SU-DHL-6 (cell line): ENCODE data around the gene RELN.

Experiments
- H2AFZ ChIP-seq: fragments of 200-600 bp; sonication (generic); 2 replicates; pipeline ENCODE4 v1.6.1; 2014; ENCODE audit warnings: low read depth, mild to moderate bottlenecking, moderate library complexity, mixed read lengths, antibody characterized with exemption, low read length; ENCODE audit not compliant: severe bottlenecking
- H3F3A ChIP-seq: fragments of 200-600 bp; shearing (Covaris generic); 2 replicates; pipeline ENCODE4 v1.6.0; 2016; ENCODE audit warnings: antibody characterized with exemption, mild to moderate bottlenecking; ENCODE audit not compliant: insufficient read depth
- H3K27ac ChIP-seq: fragments of 200-600 bp; sonication (generic); 2 replicates; pipeline ENCODE4 v1.5.1; 2016; ENCODE audit warnings: low read depth, mild to moderate bottlenecking, low read length, moderate library complexity, mixed read lengths
- H3K27me3 ChIP-seq: fragments of 200-600 bp; sonication (generic), shearing (Covaris generic); 2 replicates; pipeline ENCODE4 v1.6.0; 2014; ENCODE audit warnings: mild to moderate bottlenecking, low read length
- H3K36me3 ChIP-seq: fragments of 200-600 bp; sonication (generic); 2 replicates; pipeline ENCODE4 v1.6.1; 2014; ENCODE audit warnings: mild to moderate bottlenecking, low read length, mixed read lengths
- H3K4me2 ChIP-seq: fragments of 300-600, 200-600 bp; shearing (Covaris generic), sonication (generic); 2 replicates; pipeline ENCODE4 v1.6.0; 2014; ENCODE audit warnings: low read length, low read depth, mild to moderate bottlenecking; ENCODE audit not compliant: poor library complexity, severe bottlenecking
- H3K4me3 ChIP-seq: fragments of 200-600 bp; sonication (generic); 2 replicates; pipeline ENCODE4 v1.5.1; 2014; ENCODE audit warnings: antibody characterized with exemption, low read length, mild to moderate bottlenecking, mixed read lengths; ENCODE audit not compliant: insufficient read depth, poor library complexity, severe bottlenecking
- H3K79me2 ChIP-seq: fragments of 200-600 bp; sonication (generic); 2 replicates; pipeline ENCODE4 v1.6.1; 2014; ENCODE audit warnings: mild to moderate bottlenecking, low read length, moderate library complexity; ENCODE audit not compliant: insufficient read depth
- H3K9ac ChIP-seq: fragments of 200-600 bp; sonication (generic); 2 replicates; pipeline ENCODE4 v1.7.0; 2014; ENCODE audit warnings: mild to moderate bottlenecking, low read length
- H3K9me2 ChIP-seq: fragments of 200-600 bp; sonication (generic); replicated peaks from 2 replicates; pipeline ENCODE4 v1.6.1; 2014; ENCODE audit warnings: low read length; ENCODE audit not compliant: insufficient read depth
- H3K9me3 ChIP-seq: fragments of 200-600 bp; sonication (generic); 2 replicates; pipeline ENCODE4 v1.6.1; 2014; ENCODE audit warnings: low read length, mixed read lengths; ENCODE audit not compliant: insufficient read depth
- H4K20me1 ChIP-seq: fragments of 200-600 bp; sonication (generic); 2 replicates; pipeline ENCODE4 v1.6.1; 2014; ENCODE audit warnings: low read depth, mild to moderate bottlenecking, antibody characterized with exemption, low read length, moderate library complexity, mixed read lengths
- EZH2phosphoT487 ChIP-seq: fragments of 200-600 bp; sonication (generic), shearing (Covaris generic); conservative IDR thresholded peaks from 2 replicates; pipeline ENCODE4 v1.6.1; 2018; ENCODE audit warnings: mild to moderate bottlenecking, antibody characterized with exemption, low read length, moderate library complexity, mixed read lengths
- TF ChIP-seq, protein P1 (sequence below): fragments of 200-600 bp; sonication (generic); IDR thresholded peaks from one replicate; pipeline ENCODE4 v1.5.1; 2017; ENCODE audit warnings: antibody characterized with exemption, mild to moderate bottlenecking, low read length, moderate library complexity; ENCODE audit not compliant: insufficient read depth, poor library complexity, severe bottlenecking

Gene RELN

DNA sequence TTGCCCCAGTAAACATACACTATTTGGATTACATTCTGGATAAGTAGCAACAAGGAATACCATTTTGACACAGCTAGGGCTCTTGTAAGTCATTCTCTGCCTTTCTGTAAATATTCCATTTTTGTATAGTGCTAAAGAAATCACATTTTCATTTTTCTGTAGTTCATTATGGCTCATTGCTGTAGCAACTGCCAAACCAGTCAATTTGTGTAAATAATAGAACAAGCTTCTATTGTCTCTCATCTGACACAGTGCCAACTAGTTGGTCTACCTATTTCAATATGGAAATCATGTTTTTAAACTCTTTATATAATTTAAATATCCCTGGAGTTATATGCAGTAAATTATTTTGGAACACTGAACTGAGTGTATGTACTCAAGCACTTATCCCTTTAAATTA is 193.7 kb downstream of the RELN start:
- Histone ChIP-seq H3K9me3 (no peaks in the 10 kb centered on the region), H3K36me3 (no peaks in the 10 kb centered on the region), H2AFZ (no peak overlapping the region), H4K20me1 (no peaks in the 10 kb centered on the region), H3K27me3 (no peaks in the 10 kb centered on the region), H3K4me2 (no peak overlapping the region), H3K4me3 (no peak overlapping the region), H3K9ac (no peak overlapping the region), H3K79me2 (no peaks in the 10 kb centered on the region), H3K27ac (no peak overlapping the region), H3F3A (no peaks in the 10 kb centered on the region), H3K9me2 (no peaks in the 10 kb centered on the region)
- TF ChIP-seq, protein P1, sequence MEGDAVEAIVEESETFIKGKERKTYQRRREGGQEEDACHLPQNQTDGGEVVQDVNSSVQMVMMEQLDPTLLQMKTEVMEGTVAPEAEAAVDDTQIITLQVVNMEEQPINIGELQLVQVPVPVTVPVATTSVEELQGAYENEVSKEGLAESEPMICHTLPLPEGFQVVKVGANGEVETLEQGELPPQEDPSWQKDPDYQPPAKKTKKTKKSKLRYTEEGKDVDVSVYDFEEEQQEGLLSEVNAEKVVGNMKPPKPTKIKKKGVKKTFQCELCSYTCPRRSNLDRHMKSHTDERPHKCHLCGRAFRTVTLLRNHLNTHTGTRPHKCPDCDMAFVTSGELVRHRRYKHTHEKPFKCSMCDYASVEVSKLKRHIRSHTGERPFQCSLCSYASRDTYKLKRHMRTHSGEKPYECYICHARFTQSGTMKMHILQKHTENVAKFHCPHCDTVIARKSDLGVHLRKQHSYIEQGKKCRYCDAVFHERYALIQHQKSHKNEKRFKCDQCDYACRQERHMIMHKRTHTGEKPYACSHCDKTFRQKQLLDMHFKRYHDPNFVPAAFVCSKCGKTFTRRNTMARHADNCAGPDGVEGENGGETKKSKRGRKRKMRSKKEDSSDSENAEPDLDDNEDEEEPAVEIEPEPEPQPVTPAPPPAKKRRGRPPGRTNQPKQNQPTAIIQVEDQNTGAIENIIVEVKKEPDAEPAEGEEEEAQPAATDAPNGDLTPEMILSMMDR = no peak
- no peak for TF ChIP-seq EZH2phosphoT487

DNA sequence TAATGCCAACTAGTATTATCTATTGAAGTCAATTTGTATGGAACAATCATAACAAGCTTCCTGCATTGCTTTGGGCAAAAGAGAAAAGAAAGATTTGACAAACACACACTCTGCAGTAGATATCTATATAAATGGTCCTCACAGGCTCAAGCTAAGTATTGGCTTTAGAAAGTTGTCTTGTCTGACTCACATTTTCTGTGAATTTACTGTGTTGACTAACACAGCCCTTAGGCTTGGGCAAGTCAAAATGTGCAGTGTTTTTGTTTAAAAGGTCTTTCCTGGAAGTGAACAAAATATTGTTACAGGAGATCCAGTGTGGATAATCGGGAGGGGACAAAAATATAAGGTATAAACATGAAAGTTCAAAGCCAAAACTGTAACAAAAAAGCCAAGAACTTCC is 194.4 kb downstream of the RELN start:
- no peak overlapping the region for H3K9ac ChIP-seq
- no peaks in the 10 kb centered on the region for H3K36me3 ChIP-seq
- H3F3A ChIP-seq = no peaks in the 10 kb centered on the region
- H3K4me2 ChIP-seq = no peak overlapping the region
- H3K79me2 ChIP-seq = no peaks in the 10 kb centered on the region
- no peak for TF ChIP-seq EZH2phosphoT487
- TF ChIP-seq, protein P1 = no peak
- H3K27me3 ChIP-seq = no peaks in the 10 kb centered on the region
- H3K4me3 ChIP-seq = no peak overlapping the region
- H3K9me2 ChIP-seq = no peaks in the 10 kb centered on the region
- H3K27ac ChIP-seq = no peak overlapping the region
- no peaks in the 10 kb centered on the region for H4K20me1 ChIP-seq
- no peaks in the 10 kb centered on the region for H3K9me3 ChIP-seq
- no peak overlapping the region for H2AFZ ChIP-seq

DNA sequence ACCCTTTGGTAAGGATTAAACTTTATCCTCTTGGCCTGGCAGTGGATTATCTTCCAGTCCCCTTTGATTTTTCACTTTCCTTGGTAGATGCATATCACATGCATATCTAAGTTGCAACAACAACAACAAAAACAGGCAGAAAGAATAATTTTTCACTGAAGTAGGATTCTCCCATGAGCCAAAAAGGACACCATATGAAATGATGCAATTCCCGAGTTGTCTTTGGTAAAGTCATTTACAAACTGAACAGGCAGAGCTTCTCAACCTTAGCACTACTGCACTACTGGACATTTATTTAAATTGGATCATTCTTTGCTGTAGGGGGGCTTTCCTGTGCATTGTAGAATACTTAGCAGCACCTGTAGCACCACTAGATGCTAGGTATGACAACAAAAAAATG is 195.0 kb downstream of the RELN start:
- Histone ChIP-seq H3K4me3 (no peak overlapping the region), H3K9me3 (no peaks in the 10 kb centered on the region), H3K27me3 (no peaks in the 10 kb centered on the region), H4K20me1 (no peaks in the 10 kb centered on the region), H3K79me2 (no peaks in the 10 kb centered on the region), H3K9me2 (no peaks in the 10 kb centered on the region), H3K36me3 (no peaks in the 10 kb centered on the region), H2AFZ (no peak overlapping the region), H3K9ac (no peak overlapping the region), H3F3A (no peaks in the 10 kb centered on the region), H3K4me2 (no peak overlapping the region), H3K27ac (no peak overlapping the region)
- TF ChIP-seq, protein P1 = no peak
- no peak for TF ChIP-seq EZH2phosphoT487
